GM12891 (cell line): ENCODE results near the gene HOXA3.

Source experiments
- PAX5 ChIP-seq: IDR thresholded peaks from 2 replicates; pipeline ENCODE4 v1.6.1; 2011; ENCODE audit warnings: low read length, moderate library complexity, mild to moderate bottlenecking; ENCODE audit not compliant: insufficient read depth, severe bottlenecking
- POLR2A ChIP-seq: IDR thresholded peaks from 2 replicates; pipeline ENCODE4 v1.6.1; 2011; ENCODE audit warnings: low read depth, low read length, control low read depth
- POLR2AphosphoS5 ChIP-seq: IDR thresholded peaks from 2 replicates; pipeline ENCODE4 v1.6.1; 2011; ENCODE audit warnings: low read depth, low read length, control low read depth

GRCh38 chr7:27113991-27114769 lies 38.2 kb downstream of the HOXA3 start:
- no peak for TF ChIP-seq POLR2A
- no peak for TF ChIP-seq POLR2AphosphoS5
- no peak for TF ChIP-seq PAX5
